Measurements from ENCODE around the gene HPS1. TPM values are rescaled to one million over a fixed set of nuclear protein-coding genes. Genes with fewer than 3 reads are reported as not detected.

The HPS1 gene
- polyA plus RNA-seq, 2 of the 4 experiments (the other 2 are of a cell fraction), result 25.1 to 28.2 TPM

DNA sequence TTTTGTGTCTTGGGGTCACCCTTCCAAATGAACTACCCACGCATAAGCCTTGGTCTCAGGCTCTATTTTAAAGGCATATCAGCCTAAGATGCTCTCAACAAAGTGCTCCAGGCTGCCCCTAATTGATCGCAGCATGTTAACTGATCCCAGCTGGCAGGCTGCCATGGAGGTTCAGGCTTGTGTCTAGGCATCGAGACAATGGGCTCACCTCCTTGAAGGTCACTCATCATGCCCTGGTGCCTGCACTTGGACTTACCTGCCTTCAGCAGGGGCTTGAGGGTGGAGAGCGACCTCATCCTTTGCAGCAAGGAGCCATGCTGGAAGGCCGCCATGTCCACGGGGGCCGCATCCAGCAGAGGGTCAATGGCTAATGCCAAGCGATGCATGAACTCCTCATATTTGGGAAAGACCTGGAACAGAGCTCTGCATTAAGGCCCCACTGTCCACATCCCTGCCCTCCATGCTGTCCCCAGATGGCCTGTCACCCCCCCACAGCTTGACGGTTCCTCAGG, 49.6 kb downstream of the HPS1 start:
- H3K27ac ChIP-seq, result no peak overlapping the region
- FAIRE-seq (no peak), ATAC-seq (no peak), DNase-seq (ENCODE audit: low read depth in 1 of 2, low spot score in 1 of 2) (no peak)
- H3K4me3 ChIP-seq, result no peak overlapping the region
- H3K9me3 ChIP-seq, result no peaks in the 10 kb centered on the region
- H3K4me1 ChIP-seq, result no peaks in the 10 kb centered on the region
- ChIA-PET POLR2A (no interaction called here), CTCF (no interaction called here)
- 93% methylated on average over 8 of the region's 9 CpGs for WGBS (ENCODE audit: missing lambda C conversion rate)
- no peak for TF ChIP-seq FOXS1 (CRISPR knock-in tag; IDR thresholded peaks at IDR 0.05)
- no peak for TF ChIP-seq RARB (CRISPR knock-in tag; IDR thresholded peaks at IDR 0.05)
- no peak for TF ChIP-seq POLR2A (IDR thresholded peaks at IDR 0.05; ENCODE audit: low read length)
- TF ChIP-seq HDAC2 (IDR thresholded peaks at IDR 0.05), result no peak
- H3K4me2 ChIP-seq, result no peak overlapping the region

DNA sequence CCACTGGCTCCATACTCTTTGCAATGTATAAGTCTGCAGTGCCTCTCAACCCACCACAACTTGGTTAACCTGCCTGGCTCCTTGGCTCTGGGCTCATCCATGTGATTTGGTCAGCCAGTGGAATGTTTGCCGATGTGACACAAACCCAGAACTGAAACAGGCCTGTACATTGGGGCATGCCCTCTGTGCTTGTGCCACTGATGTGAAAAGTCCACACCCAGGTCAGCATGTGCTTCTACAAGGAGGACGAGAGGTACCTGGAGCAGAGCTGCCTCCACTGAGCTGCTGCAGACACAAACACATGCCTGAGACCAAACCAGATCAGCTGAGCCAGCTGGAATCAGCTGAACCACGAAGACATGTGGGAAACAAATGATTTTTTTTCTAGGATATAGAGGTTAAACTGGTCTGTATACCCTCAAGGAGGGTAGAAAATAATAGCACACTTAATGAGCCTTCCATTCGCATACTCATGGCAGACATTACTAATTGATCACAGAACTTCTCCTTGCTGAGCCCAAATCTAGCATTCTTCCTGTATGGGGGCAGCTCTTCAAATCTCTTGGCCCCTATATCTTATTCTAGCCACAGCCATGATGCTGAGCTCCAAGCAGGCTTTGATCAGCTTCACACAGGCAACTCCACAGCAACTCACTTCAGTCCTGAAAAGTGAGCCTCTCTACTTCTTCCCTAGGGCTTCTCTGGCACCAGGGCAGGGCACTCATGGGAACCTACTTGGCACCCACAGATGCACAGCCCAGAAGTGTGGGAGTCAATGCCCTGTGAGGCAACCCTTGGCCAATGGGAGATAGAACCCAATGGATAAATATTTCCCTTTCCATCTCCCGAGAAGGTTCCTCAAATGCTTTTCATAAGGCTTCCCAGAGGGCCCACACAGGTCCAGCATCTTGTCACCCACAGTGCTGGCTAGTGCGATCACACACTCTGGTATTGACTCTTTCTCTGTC, 50.4 kb downstream of the HPS1 start:
- ATAC-seq (no peak), FAIRE-seq (no peak), DNase-seq (ENCODE audit: low read depth in 1 of 2, low spot score in 1 of 2) (no peak)
- CTCF ChIA-PET, result no interaction called here
- Histone ChIP-seq H3K4me1 (no peaks in the 10 kb centered on the region), H3K27ac (no peak overlapping the region), H3K4me2 (no peak overlapping the region), H3K9me3 (no peaks in the 10 kb centered on the region), H3K4me3 (no peak overlapping the region)
- 77% methylated on average over 6 of the region's 6 CpGs for WGBS (ENCODE audit: missing lambda C conversion rate)
- POLR2A ChIA-PET, result no interaction called here
- TF ChIP-seq RNF2 (IDR thresholded peaks at IDR 0.05; ENCODE audit: borderline replicate concordance, low read depth) (no peak), ZFP36 (IDR thresholded peaks at IDR 0.05; ENCODE audit: borderline replicate concordance, partially characterized antibody) (no peak), NR3C1 (IDR thresholded peaks at IDR 0.05) (no peak)
- TF ChIP-seq, protein P1, sequence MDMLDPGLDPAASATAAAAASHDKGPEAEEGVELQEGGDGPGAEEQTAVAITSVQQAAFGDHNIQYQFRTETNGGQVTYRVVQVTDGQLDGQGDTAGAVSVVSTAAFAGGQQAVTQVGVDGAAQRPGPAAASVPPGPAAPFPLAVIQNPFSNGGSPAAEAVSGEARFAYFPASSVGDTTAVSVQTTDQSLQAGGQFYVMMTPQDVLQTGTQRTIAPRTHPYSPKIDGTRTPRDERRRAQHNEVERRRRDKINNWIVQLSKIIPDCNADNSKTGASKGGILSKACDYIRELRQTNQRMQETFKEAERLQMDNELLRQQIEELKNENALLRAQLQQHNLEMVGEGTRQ (IDR thresholded peaks at IDR 0.05), result no peak

DNA sequence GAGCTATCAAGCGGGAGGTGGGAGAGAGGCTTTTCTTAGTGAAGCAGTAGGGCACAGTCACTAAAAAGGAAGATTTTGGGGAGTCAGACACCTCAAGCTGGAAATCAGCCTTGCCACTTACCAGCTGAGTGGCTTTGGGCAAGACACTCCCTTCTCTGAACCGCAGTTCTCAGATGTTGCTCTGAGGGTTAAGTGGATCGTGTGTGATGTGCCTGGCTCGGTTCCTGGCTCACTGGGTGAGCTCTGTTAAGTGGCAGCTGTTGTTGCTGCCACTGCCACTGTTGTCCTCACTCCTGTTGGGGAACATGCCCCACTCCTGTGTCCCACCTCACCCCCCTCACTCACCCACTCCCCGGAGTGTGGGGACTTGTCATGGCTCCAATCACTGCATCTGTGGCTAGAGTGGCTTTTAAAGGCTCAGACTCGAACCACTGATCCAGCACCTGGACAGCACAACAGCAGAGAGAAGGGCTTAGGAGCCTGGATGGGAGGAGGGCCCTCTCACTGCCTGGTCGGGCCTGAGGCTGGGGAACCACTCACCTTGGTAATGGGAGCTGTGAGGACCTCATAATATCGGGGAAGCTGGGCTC, 51.8 kb downstream of the HPS1 start:
- ATAC-seq, result no peak
- CTCF ChIA-PET, result no interaction called here
- Histone ChIP-seq H3K27ac (no peak overlapping the region), H3K4me3 (no peak overlapping the region), H3K4me1 (no peaks in the 10 kb centered on the region), H3K4me2 (no peak overlapping the region), H3K9me3 (no peaks in the 10 kb centered on the region)
- POLR2A ChIA-PET, result no interaction called here
- WGBS (ENCODE audit: missing lambda C conversion rate), result 92% methylated on average over 6 of the region's 8 CpGs
- FAIRE-seq, result no peak
- TF ChIP-seq NPAS2 (CRISPR knock-in tag; IDR thresholded peaks at IDR 0.05; ENCODE audit: borderline replicate concordance) (no peak), JUN (IDR thresholded peaks at IDR 0.05) (no peak), RFX5 (IDR thresholded peaks at IDR 0.05) (no peak)
- TF ChIP-seq, protein P2, sequence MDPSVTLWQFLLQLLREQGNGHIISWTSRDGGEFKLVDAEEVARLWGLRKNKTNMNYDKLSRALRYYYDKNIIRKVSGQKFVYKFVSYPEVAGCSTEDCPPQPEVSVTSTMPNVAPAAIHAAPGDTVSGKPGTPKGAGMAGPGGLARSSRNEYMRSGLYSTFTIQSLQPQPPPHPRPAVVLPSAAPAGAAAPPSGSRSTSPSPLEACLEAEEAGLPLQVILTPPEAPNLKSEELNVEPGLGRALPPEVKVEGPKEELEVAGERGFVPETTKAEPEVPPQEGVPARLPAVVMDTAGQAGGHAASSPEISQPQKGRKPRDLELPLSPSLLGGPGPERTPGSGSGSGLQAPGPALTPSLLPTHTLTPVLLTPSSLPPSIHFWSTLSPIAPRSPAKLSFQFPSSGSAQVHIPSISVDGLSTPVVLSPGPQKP (IDR thresholded peaks at IDR 0.05; ENCODE audit: low read depth, low read length), result no peak
- TF ChIP-seq, protein P3, sequence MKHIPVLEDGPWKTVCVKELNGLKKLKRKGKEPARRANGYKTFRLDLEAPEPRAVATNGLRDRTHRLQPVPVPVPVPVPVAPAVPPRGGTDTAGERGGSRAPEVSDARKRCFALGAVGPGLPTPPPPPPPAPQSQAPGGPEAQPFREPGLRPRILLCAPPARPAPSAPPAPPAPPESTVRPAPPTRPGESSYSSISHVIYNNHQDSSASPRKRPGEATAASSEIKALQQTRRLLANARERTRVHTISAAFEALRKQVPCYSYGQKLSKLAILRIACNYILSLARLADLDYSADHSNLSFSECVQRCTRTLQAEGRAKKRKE (CRISPR knock-in tag; IDR thresholded peaks at IDR 0.05; ENCODE audit: low read depth), result no peak
- DNase-seq (ENCODE audit: low read depth in 1 of 2, low spot score in 1 of 2), result no peak

DNA sequence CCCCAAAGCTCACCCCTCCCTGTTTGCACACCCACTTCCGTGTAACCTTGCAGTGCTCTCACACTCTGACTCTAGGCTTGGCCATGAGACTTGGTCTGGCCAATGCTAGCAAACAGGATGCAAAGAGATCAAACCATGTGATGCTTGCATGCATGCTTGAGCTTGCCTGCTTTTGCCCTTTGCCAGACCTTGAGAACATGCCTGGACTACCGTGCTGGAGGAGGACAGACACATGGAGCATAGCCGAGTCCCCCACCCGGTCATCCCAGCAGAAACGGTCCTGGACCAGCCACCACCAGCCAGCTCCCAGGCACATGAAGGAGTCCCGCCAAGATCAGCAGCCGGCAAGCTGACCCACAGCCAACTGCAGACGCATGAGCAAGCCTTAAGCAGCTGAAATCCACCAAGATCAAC, 55.1 kb downstream of the HPS1 start:
- no peak for FAIRE-seq
- CTCF ChIA-PET, result no interaction called here
- TF ChIP-seq NPAS2 (CRISPR knock-in tag; IDR thresholded peaks at IDR 0.05; ENCODE audit: borderline replicate concordance), result no peak
- TF ChIP-seq TP53 (CRISPR knock-in tag; IDR thresholded peaks at IDR 0.05), result no peak
- TF ChIP-seq BHLHE40 (IDR thresholded peaks at IDR 0.05; ENCODE audit: low read depth, low read length), result no peak
- TF ChIP-seq POLR2A (IDR thresholded peaks at IDR 0.05; ENCODE audit: low read length), result no peak
- TF ChIP-seq EHF (CRISPR knock-in tag; IDR thresholded peaks at IDR 0.05), result no peak
- TF ChIP-seq HOXB13 (CRISPR knock-in tag; IDR thresholded peaks at IDR 0.05; ENCODE audit: low read depth), result no peak
- no peak for TF ChIP-seq CEBPB (IDR thresholded peaks at IDR 0.05)
- no peak for TF ChIP-seq KDM5A (IDR thresholded peaks at IDR 0.05)
- TF ChIP-seq TFCP2L1 (CRISPR knock-in tag; IDR thresholded peaks at IDR 0.05), result no peak
- no peak for TF ChIP-seq MAFK (IDR thresholded peaks at IDR 0.05; ENCODE audit: partially characterized antibody)
- no peak for TF ChIP-seq ESRRA (IDR thresholded peaks at IDR 0.05; ENCODE audit: borderline replicate concordance, low read length)
- TF ChIP-seq, protein P4, sequence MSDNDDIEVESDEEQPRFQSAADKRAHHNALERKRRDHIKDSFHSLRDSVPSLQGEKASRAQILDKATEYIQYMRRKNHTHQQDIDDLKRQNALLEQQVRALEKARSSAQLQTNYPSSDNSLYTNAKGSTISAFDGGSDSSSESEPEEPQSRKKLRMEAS (IDR thresholded peaks at IDR 0.05), result no peak
- POLR2A ChIA-PET, result interaction anchor here (1.6 kb wide), 1 partner anchor 24 kb away, joined by 3 read pairs; the partner anchor contains the start of gene PYROXD2
- Histone ChIP-seq H3K4me1 (no peaks in the 10 kb centered on the region), H3K27ac (no peak overlapping the region), H3K4me3 (no peak overlapping the region), H3K4me2 (no peak overlapping the region), H3K9me3 (no peaks in the 10 kb centered on the region)
- no peak for DNase-seq (ENCODE audit: low read depth in 1 of 2, low spot score in 1 of 2)
- WGBS (ENCODE audit: missing lambda C conversion rate), result 83% methylated on average over 8 of the region's 8 CpGs
- no peak for ATAC-seq

Data from A549 (cell line).